ENCODE measurements around the gene ASB15.

GRCh38 chr7:123562121-123562520 is 39.5 kb upstream of the ASB15 start:
- TF ChIP-seq POLR2A (IDR thresholded peaks at IDR 0.05) (no peak), CTCF (IDR thresholded peaks at IDR 0.05) (no peak)

All from esophagus squamous epithelium (tissue), 4 donors.